GM12878 (cell line): ENCODE measurements around the gene PHYH.

Experiments
- BHLHE40 ChIP-seq, 2 experiments: fragments of 450-650 bp in 1 of 2; IDR thresholded peaks; 2 replicates each; pipeline ENCODE4 v1.6.1; 2011 to 2017; ENCODE audit warnings: low read depth in 2 of 2, borderline replicate concordance in 1 of 2, improper control_type of control experiment in 1 of 2, low read length in 1 of 2, mild to moderate bottlenecking in 1 of 2
- CTCF ChIP-seq, 3 experiments: IDR thresholded peaks in 2 of 3; conservative IDR thresholded peaks in 1 of 3; 2 replicates each; pipeline ENCODE4 v1.5.1; 2011; ENCODE audit warnings: low read depth in 3 of 3, low read length in 3 of 3, mild to moderate bottlenecking in 3 of 3, control low read depth in 2 of 3, moderate library complexity in 2 of 3, inconsistent platforms in 1 of 3, mixed read lengths in 1 of 3; ENCODE audit not compliant: control insufficient read depth in 2 of 3, insufficient read depth in 1 of 3; ENCODE audit errors: extremely low read depth in 1 of 3
- JUNB ChIP-seq: IDR thresholded peaks from 2 replicates; pipeline ENCODE4 v1.6.1; 2016; ENCODE audit warnings: antibody characterized with exemption, mild to moderate bottlenecking

- TF ChIP-seq CTCF (IDR thresholded peaks at IDR 0.05 in 2 of 3, conservative IDR thresholded peaks at IDR 0.05 in 1 of 3; ENCODE audit: control insufficient read depth in 2 of 3, extremely low read depth in 1 of 3, insufficient read depth in 1 of 3, low read depth in 3 of 3, low read length in 3 of 3): no peak
- no peak for TF ChIP-seq BHLHE40 (IDR thresholded peaks at IDR 0.05; ENCODE audit: borderline replicate concordance in 1 of 2, low read depth in 2 of 2, low read length in 1 of 2)
- no peak for TF ChIP-seq JUNB
These were observed 6.2 kb upstream of the PHYH start for GRCh38 chr10:13306103-13306502.
